GM19372 (cell line): Measurements from ENCODE around the gene TMEM94.
"Not testable (repeated sequence)": the region's sequence is repeated elsewhere in the genome, so short reads cannot be mapped to it uniquely, and the experiment has no call there.

ENCODE experiments used
- ATAC-seq: cut with Tn5 transposase; IDR thresholded peaks from one replicate; pipeline ENCODE4 v1.9.1; 2021; ENCODE audit warnings: mild to moderate bottlenecking, low read depth, moderate library complexity; ENCODE audit not compliant: unreplicated experiment

The TMEM94 gene

DNA sequence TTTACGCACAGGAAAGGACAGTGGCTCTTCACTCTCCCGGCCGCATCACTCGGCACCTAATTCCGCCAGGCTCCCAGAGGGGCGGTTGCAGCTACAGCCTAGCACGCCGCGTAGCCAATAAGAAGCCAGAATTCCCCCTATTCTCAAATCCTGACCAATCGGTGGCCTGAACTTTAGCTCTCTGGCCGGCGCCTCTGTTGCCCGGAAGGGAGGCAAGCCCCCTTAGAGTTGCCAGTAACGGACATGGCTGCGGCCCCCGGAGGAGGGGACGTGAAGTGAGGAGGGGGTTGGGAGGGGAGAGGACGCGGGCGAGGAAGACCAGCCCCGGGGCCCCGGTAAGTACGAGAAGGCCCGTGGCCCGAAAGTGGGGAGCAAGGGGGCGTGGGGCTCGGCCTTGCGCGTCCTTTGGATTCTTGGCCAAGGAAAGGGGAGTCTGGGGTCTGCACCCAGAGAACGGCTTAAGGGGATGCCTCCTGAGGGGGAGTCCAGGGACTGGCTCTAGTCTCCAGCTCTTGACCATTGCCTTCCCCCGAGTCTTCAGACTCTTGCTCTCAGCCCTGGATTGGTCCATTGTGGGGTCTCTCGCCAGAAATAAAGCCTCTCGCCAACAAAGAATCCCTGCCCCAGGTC lies at the start of gene TMEM94:
TSS of gene TMEM94 (plus strand) at position 219 of the 630 bp plus-strand sequence. CDS start 15,271 bp downstream, outside the sequence.
- ATAC-seq, result peak; percentile 97

DNA sequence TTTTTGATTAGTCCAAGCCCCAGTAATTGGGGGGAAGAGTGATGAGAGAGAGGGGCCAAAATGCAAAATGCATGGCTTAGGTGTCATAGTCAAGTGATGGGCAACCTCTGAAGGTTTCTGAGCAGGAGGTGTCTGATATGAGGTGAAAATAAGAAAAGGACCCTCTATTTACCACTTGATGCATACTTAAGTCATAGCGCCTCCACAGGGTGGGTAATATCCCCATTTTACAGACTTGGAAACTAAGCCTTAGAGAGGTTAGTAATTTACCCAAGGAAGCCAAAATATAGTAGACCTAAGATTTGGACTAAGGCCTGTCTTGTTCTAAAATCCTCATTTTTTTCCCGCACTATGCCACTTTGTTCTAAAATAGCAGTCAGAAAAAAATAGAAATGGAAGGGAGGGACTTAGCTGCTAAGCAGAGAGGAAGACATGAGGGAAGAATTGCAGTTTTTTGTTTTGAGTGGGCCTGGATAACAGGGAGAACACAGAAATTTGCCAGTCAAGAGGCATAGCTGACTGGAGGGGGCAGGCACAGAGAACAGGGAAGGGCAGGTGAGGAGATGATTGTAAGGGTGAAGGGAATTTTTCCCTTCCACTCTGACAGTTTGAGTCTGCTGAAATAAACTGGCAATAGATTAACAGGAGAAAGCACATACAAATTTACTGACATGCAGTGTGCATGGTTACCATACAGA lies 48.6 kb upstream of the TMEM94 start:
- ATAC-seq, result no peak

DNA sequence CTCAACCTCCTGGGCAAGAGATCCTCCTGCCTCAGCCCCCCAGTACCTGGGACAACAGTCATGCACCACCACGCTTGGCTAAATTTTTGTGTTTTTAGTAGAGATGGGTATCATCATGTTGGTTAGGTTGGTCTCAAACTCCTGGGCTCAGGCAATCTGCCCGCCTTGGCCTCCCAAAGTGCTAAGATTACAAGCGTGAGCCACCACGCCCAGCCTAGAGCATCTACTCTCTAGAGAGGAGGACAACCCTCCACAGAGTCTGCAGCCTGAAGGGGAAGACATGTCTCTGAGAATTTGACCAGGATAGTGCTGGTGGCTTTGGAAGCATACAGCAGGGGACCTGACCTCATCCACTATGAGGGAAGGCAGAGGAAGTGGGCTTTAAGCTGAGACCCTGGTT lies 46.3 kb upstream of the TMEM94 start:
- no peak for ATAC-seq

- ATAC-seq, result no peak
Observed at GRCh38 chr17:75411328-75412067, 44.9 kb upstream of the TMEM94 start.

- ATAC-seq, result no peak
Observed at GRCh38 chr17:75412455-75413317, 43.7 kb upstream of the TMEM94 start.

DNA sequence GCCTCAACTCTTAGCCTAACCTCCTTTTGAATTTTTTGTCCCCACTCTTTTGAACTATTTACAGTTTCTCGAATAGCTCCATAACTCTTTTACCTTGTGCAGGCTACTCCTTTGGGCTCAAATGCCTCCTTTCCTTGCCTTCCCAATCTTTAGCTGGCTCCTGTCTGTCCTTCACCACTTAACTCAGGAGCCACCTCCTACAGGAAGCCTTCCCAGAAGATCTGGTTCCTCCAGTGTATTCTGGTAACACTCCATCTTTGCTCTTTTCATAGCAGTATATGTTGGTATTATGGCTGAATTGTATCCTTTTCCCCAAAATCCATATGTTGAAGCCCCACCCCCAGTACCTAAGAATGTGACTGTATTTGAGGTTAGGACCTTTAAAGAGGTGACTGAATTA lies 41.9 kb upstream of the TMEM94 start:
- no peak for ATAC-seq

GRCh38 chr17:75416006-75416405 lies 40.4 kb upstream of the TMEM94 start:
- ATAC-seq, result no peak

- ATAC-seq, result no peak
Observed at GRCh38 chr17:75417054-75417580, 39.3 kb upstream of the TMEM94 start.

- ATAC-seq, result no peak
Observed at GRCh38 chr17:75418531-75418930, 37.9 kb upstream of the TMEM94 start.

DNA sequence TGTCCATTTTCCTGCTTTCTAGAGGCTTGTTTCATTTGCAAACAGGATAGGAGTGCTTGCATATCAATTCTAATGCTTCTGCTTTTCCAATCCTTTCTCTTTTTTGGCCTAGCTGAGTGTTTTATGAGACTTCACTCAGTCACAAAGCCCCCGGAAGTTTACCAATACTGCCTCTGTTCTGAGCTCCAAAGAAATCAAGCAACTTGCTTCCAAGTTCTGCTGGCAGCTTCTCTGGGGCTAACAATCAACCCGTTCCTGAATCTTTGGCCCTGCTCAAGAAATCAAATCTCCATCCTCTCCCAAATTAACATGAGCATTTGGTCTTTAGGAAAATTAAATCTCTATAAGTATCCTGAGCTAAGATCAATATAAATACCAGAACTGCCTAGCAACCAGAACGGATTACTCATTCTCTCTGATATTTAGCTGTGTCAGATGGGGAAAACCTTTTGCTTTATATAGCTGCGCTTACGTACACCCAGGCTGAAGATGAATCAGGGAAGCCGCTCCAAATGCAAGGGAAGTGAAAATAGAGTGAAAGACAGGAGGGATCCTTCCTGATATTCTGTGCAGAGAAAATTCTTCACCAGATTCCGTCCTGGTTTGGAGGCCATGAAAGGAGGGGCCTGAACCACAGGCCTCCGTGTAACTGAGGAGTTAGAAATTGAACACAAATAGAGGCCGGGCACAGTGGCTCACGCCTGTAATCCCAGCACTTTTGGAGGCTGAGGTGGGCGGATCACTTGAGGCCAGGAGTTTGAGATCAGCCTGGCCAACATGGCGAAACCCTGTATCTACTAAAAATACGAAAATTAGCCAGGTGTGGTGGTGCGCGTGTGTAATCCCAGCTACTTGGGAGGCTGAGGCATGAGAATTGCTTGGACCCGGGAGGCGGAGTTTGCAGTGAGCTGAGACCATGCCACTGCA lies 27.6 kb upstream of the TMEM94 start:
- no peak for ATAC-seq

DNA sequence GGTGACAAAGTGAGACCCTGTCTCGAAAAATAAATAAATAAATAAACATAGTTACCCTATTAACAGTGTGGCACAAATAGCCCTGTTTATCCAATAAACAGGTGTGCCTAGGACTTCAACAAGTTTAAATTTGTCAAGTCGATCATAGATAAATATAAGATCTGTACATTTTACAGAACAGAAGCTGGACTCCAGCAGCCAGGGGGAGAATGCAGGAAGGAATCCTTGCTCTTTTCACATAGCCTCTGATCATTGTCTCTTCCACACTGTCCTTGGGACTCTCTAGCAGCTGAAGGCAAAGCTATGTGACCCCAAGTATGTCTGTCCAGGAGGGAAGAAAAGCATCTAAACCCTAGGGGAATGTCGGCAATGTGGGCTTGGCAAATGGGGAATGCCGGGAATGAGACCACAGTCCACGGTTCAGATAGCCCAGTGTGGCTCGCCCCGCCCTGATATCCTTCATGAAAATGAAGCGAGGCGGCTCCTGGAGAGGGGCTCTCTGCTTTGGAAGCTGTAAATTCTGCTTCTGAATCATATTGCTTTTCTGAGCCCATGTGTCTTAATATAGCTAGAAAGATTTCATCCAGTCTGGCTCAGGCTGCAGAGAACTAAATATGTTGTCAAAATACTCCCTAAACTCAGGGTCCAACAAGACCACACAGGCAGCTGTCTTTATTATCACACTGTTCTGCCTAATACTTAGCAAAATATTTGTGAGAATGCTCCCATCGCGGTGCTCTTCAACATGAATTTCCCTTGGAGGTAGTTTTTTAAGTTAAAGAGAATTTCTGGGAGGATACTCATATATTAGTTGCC lies 26.1 kb upstream of the TMEM94 start:
- no peak for ATAC-seq

- ATAC-seq, result no peak
Observed at GRCh38 chr17:75433218-75433783, 23.1 kb upstream of the TMEM94 start.

GRCh38 chr17:75434433-75434832 lies 22.0 kb upstream of the TMEM94 start:
- ATAC-seq, result not testable (repeated sequence)

DNA sequence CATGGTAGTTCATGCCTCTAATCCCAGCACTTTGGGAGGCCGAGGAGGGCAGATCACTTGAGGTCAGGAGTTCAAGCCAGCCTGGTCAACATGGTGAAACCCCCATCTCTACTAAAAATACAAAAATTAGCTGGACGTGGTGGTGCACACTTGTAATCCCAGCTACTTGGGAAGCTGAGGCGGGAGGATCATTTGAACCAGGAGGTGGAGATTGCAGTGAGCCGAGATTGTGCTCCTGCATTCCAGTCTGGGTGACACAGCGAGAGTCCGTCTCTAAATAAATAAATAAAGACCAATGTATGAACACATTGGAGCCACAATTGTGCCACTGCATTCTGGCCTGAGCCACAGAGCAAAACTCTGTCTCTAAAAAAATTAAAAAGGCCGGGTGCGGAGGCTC lies 19.0 kb upstream of the TMEM94 start:
- ATAC-seq, result not testable (repeated sequence)

- no peak for ATAC-seq
Observed at GRCh38 chr17:75439287-75439686, 17.1 kb upstream of the TMEM94 start.

- ATAC-seq, result no peak
Observed at GRCh38 chr17:75440738-75441448, 15.5 kb upstream of the TMEM94 start.
